ENCODE measurements around the gene LNPEP. TPM values are rescaled to one million over a fixed set of nuclear protein-coding genes. Genes with fewer than 3 reads are reported as not detected.

LNPEP gene
- total RNA-seq, 1 experiment from 2014 or later = 18.8 TPM

- DNase-seq = no peak
- no TSS peak for BruUV-seq (replicated peaks)
- Histone ChIP-seq H3K36me3 (ENCODE audit: low read depth) (no peaks in the 10 kb centered on the region), H2AFZ (no peak overlapping the region), H3K4me3 (no peak overlapping the region), H3K9me2 (ENCODE audit: insufficient read depth) (no peaks in the 10 kb centered on the region), H3F3A (ENCODE audit: insufficient read depth, low read depth) (no peaks in the 10 kb centered on the region), H3K27me3 (ENCODE audit: insufficient read depth, low read depth) (no peaks in the 10 kb centered on the region), H3K4me2 (no peak overlapping the region), H4K20me1 (ENCODE audit: insufficient read depth) (no peaks in the 10 kb centered on the region), H3K4me1 (replicated peaks; ENCODE audit: insufficient read depth) (peaks cover 8% of the 10 kb centered on the region), H3K27ac (no peak overlapping the region), H3K79me2 (ENCODE audit: low read depth) (no peaks in the 10 kb centered on the region), H3K9me3 (ENCODE audit: insufficient read depth, low read depth) (no peaks in the 10 kb centered on the region; the same call in 1 of the 2 replicates)
- POLR2A ChIA-PET (ENCODE audit: unreplicated experiment) = no interaction called here
- intact Hi-C loops (cut with micrococcal nuclease; ENCODE audit: unreplicated experiment) = no loop called here
- CTCF ChIA-PET = no interaction called here
- TF ChIP-seq CTCF (conservative IDR thresholded peaks at IDR 0.05) = no peak
- TF ChIP-seq EZH2 (IDR thresholded peaks at IDR 0.05; ENCODE audit: low read depth) = no peak
Measured at GRCh38 chr5:97063251-97063650, 127.4 kb downstream of the LNPEP start.

GRCh38 chr5:97065475-97065874 lies 129.6 kb downstream of the LNPEP start:
- no peaks in the 10 kb centered on the region for H3F3A ChIP-seq (ENCODE audit: insufficient read depth, low read depth)
- H3K4me2 ChIP-seq = peak overlapping the region; percentile 1; the same call in 1 of the 2 replicates
- H3K9me2 ChIP-seq (ENCODE audit: insufficient read depth) = no peaks in the 10 kb centered on the region
- intact Hi-C loops (cut with micrococcal nuclease; ENCODE audit: unreplicated experiment) = no loop called here
- H3K4me3 ChIP-seq = no peak overlapping the region
- no peak overlapping the region for H3K27ac ChIP-seq
- no peaks in the 10 kb centered on the region for H3K9me3 ChIP-seq (ENCODE audit: insufficient read depth, low read depth)
- H3K79me2 ChIP-seq (ENCODE audit: low read depth) = no peaks in the 10 kb centered on the region
- TF ChIP-seq EZH2 (IDR thresholded peaks at IDR 0.05; ENCODE audit: low read depth) (no peak), CTCF (conservative IDR thresholded peaks at IDR 0.05) (no peak)
- peaks cover 8% of the 10 kb centered on the region for H3K4me1 ChIP-seq (replicated peaks; ENCODE audit: insufficient read depth)
- POLR2A ChIA-PET (ENCODE audit: unreplicated experiment) = interaction anchor here (0.6 kb wide), 1 partner anchor 175 kb away, joined by 4 read pairs; no protein-coding TSS in a partner anchor
- H3K27me3 ChIP-seq (ENCODE audit: insufficient read depth, low read depth) = no peaks in the 10 kb centered on the region
- CTCF ChIA-PET = no interaction called here
- no peaks in the 10 kb centered on the region for H4K20me1 ChIP-seq (ENCODE audit: insufficient read depth)
- H3K36me3 ChIP-seq (ENCODE audit: low read depth) = no peaks in the 10 kb centered on the region
- BruUV-seq (replicated peaks) = no TSS peak
- DNase-seq = peak in 1 of 2 experiments; percentile 3
- H2AFZ ChIP-seq = no peak overlapping the region

GRCh38 chr5:97067296-97067850 lies 131.5 kb downstream of the LNPEP start:
- Histone ChIP-seq H3K27ac (no peak overlapping the region), H4K20me1 (ENCODE audit: insufficient read depth) (no peaks in the 10 kb centered on the region), H3F3A (ENCODE audit: insufficient read depth, low read depth) (no peaks in the 10 kb centered on the region), H3K36me3 (ENCODE audit: low read depth) (no peaks in the 10 kb centered on the region), H3K4me1 (replicated peaks; ENCODE audit: insufficient read depth) (peaks cover 8% of the 10 kb centered on the region), H3K27me3 (ENCODE audit: insufficient read depth, low read depth) (no peaks in the 10 kb centered on the region), H3K9me2 (ENCODE audit: insufficient read depth) (no peaks in the 10 kb centered on the region), H3K4me2 (no peak overlapping the region), H3K4me3 (no peak overlapping the region), H3K79me2 (ENCODE audit: low read depth) (no peaks in the 10 kb centered on the region), H2AFZ (no peak overlapping the region), H3K9me3 (ENCODE audit: insufficient read depth, low read depth) (no peaks in the 10 kb centered on the region)
- no peak for DNase-seq
- POLR2A ChIA-PET (ENCODE audit: unreplicated experiment) = no interaction called here
- TF ChIP-seq EZH2 (IDR thresholded peaks at IDR 0.05; ENCODE audit: low read depth) = no peak
- no peak for TF ChIP-seq CTCF (conservative IDR thresholded peaks at IDR 0.05)
- intact Hi-C loops (cut with micrococcal nuclease; ENCODE audit: unreplicated experiment) = no loop called here
- no TSS peak for BruUV-seq (replicated peaks)
- CTCF ChIA-PET = no interaction called here
